Common myeloid progenitor, CD34-positive (primary cell): ENCODE data around the gene FUOM.
"Not testable (repeated sequence)": the region's sequence is repeated elsewhere in the genome, so short reads cannot be mapped to it uniquely, and the experiment has no call there.

Experiments used
- CTCF ChIA-PET: fragments of 350-600 bp; sonication (Branson Sonifier 250); formaldehyde crosslinking; loops from one replicate; lab custom pipeline; 2021; ENCODE audit warnings: antibody characterized with exemption; lab: Charles Lee
- POLR2A ChIA-PET: fragments of 350-600 bp; sonication (Branson Sonifier 250); formaldehyde crosslinking; loops from one replicate; lab custom pipeline; 2021; ENCODE audit warnings: antibody characterized with exemption; lab: Charles Lee
- DNase-seq, 3 donors: peaks; one replicate each; pipeline versions ENCODE4 v3.0.0 to v3.0.0-alpha.2; 2013
- H3K27ac ChIP-seq, 2 experiments: 1 replicate in 1 of 2; 2 replicates in 1 of 2; pipeline ENCODE4 v1.7.0; 2013; ENCODE audit warnings: inconsistent platforms in 2 of 2, low read length in 2 of 2, mild to moderate bottlenecking in 2 of 2, low read depth in 1 of 2, moderate library complexity in 1 of 2; ENCODE audit not compliant: severe bottlenecking in 2 of 2, insufficient read depth in 1 of 2, poor library complexity in 1 of 2
- H3K27me3 ChIP-seq, 5 experiments: replicated peaks in 2 of 5; 1 replicate in 3 of 5; 2 replicates in 2 of 5; pipeline versions ENCODE4 v1.6.1 to v1.7.0; 2013; ENCODE audit warnings: low read length in 4 of 5, mild to moderate bottlenecking in 2 of 5, moderate library complexity in 2 of 5, inconsistent platforms in 1 of 5; ENCODE audit not compliant: insufficient read depth in 5 of 5, control insufficient read depth in 4 of 5
- H3K36me3 ChIP-seq, 4 experiments: 1 replicate in 2 of 4; 2 replicates in 2 of 4; pipeline versions ENCODE4 v1.6.1 to v1.7.0; 2013; ENCODE audit warnings: low read length in 3 of 4, control low read depth in 1 of 4, mild to moderate bottlenecking in 1 of 4; ENCODE audit not compliant: control insufficient read depth in 4 of 4, insufficient read depth in 4 of 4
- H3K4me1 ChIP-seq, 4 experiments: 1 replicate in 3 of 4; 2 replicates in 1 of 4; pipeline versions ENCODE4 v1.6.1 to v1.7.1; 2013; ENCODE audit warnings: low read length in 3 of 4, mild to moderate bottlenecking in 3 of 4, control low read depth in 1 of 4, inconsistent platforms in 1 of 4, moderate library complexity in 1 of 4; ENCODE audit not compliant: control insufficient read depth in 4 of 4, insufficient read depth in 4 of 4; ENCODE audit errors: control extremely low read depth in 1 of 4
- H3K4me3 ChIP-seq, 7 experiments: 1 replicate in 4 of 7; 2 replicates in 3 of 7; pipeline versions ENCODE4 v1.5.1 to v1.7.0; 2013; ENCODE audit warnings: mild to moderate bottlenecking in 7 of 7, low read length in 6 of 7, moderate library complexity in 6 of 7, inconsistent platforms in 2 of 7, low read depth in 2 of 7, control low read depth in 1 of 7; ENCODE audit not compliant: insufficient read depth in 4 of 7, control insufficient read depth in 1 of 7; ENCODE audit errors: extremely low read depth in 1 of 7
- H3K9me3 ChIP-seq, 5 experiments: 1 replicate in 4 of 5; 2 replicates in 1 of 5; pipeline versions ENCODE4 v1.6.1 to v1.7.1; 2013; ENCODE audit warnings: low read length in 4 of 5, mild to moderate bottlenecking in 2 of 5, inconsistent platforms in 1 of 5, low read depth in 1 of 5, moderate library complexity in 1 of 5; ENCODE audit not compliant: control insufficient read depth in 4 of 5, insufficient read depth in 2 of 5; ENCODE audit errors: control extremely low read depth in 1 of 5
- WGBS: methylation state at CpG from one replicate; pipeline ENCODE4 v1.1.5; 2013; ENCODE audit not compliant: insufficient coverage; 5-methylcytosine and 5-hydroxymethylcytosine counted together

Gene FUOM

DNA sequence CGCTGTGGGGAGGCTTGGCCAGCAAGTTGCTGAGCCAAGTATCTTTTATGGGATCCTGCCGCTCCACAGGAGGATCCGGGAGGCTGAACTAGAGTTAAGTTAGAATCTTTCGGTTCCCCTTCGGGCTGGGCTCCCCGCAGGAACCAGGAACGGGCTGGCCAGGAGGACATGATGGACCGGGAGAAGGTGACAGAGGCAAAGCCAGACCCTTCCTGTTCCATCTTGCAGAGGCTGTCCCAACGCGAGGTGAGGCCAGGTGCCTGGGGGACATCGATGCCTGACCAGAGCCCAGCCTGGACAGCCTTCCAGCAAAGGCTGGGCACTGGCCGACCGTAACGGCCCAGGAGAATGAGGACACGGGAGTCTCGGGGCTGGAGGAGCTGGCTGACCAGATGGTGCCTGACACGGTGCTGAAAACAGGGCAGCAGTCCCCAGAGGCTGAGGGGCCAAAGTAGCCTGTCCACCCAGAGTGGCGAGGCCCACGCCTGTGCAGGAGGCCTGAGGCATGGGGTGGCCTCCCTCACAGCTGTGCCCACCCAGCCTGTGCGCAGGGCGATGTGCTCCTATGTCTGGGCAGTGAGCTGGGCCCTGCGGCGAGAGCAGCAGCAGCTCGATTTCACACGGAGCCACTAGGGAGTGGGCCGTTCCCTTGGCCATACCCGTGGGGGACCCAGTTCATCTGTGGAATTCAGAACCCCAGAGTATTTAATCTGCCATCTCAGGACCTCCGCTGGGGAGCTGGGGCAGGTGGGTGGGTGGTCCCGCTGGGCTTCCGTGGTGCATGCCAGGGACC is 19.4 kb upstream of the FUOM start:
- Histone ChIP-seq H3K9me3 (no peaks in the 10 kb centered on the region), H3K36me3 (no peaks in the 10 kb centered on the region), H3K27ac (no peak overlapping the region), H3K4me3 (peak overlapping the region in 2 of 7 experiments; percentile 74 to 76), H3K27me3 (peaks cover 0 to 3% (median 0%) of the 10 kb centered on the region in 5 experiments), H3K4me1 (peaks cover 0 to 50% (median 38%) of the 10 kb centered on the region in 4 experiments)
- ChIA-PET POLR2A (no interaction called here), CTCF (interaction anchor here (1.1 to 2.7 kb wide), 4 partner anchors 14 to 49 kb away, joined by 3 to 10 read pairs (median 4); no protein-coding TSS in a partner anchor)
- DNase-seq, result no peak
- WGBS, result 96% methylated on average over 26 of the region's 30 CpGs

- DNase-seq, H3K4me3 ChIP-seq, H3K9me3 ChIP-seq, H3K27me3 ChIP-seq, POLR2A ChIA-PET, H3K36me3 ChIP-seq, H3K27ac ChIP-seq: not testable (repeated sequence)
- WGBS, result 100% methylated on average over 1 of the region's 5 CpGs
- CTCF ChIA-PET, result interaction anchor here (2.7 kb wide), 1 partner anchor 47 kb away, joined by 10 read pairs; no protein-coding TSS in a partner anchor
- peaks cover 0 to 45% (median 38%) of the 10 kb centered on the region in 4 experiments for H3K4me1 ChIP-seq
These were observed 18.4 kb upstream of the FUOM start for GRCh38 chr10:133376183-133376582.

GRCh38 chr10:133375357-133376115 is 17.7 kb upstream of the FUOM start:
- peaks cover 0 to 41% (median 33%) of the 10 kb centered on the region in 4 experiments for H3K4me1 ChIP-seq
- no peaks in the 10 kb centered on the region for H3K9me3 ChIP-seq
- POLR2A ChIA-PET, result no interaction called here
- H3K4me3 ChIP-seq, result no peak overlapping the region
- peaks cover 0 to 3% (median 0%) of the 10 kb centered on the region in 5 experiments for H3K27me3 ChIP-seq
- H3K36me3 ChIP-seq, result peaks cover 0 to 7% (median 4%) of the 10 kb centered on the region in 4 experiments
- no peak for DNase-seq
- WGBS, result 97% methylated on average over 9 of the region's 12 CpGs
- H3K27ac ChIP-seq, result no peak overlapping the region
- CTCF ChIA-PET, result no interaction called here

DNA sequence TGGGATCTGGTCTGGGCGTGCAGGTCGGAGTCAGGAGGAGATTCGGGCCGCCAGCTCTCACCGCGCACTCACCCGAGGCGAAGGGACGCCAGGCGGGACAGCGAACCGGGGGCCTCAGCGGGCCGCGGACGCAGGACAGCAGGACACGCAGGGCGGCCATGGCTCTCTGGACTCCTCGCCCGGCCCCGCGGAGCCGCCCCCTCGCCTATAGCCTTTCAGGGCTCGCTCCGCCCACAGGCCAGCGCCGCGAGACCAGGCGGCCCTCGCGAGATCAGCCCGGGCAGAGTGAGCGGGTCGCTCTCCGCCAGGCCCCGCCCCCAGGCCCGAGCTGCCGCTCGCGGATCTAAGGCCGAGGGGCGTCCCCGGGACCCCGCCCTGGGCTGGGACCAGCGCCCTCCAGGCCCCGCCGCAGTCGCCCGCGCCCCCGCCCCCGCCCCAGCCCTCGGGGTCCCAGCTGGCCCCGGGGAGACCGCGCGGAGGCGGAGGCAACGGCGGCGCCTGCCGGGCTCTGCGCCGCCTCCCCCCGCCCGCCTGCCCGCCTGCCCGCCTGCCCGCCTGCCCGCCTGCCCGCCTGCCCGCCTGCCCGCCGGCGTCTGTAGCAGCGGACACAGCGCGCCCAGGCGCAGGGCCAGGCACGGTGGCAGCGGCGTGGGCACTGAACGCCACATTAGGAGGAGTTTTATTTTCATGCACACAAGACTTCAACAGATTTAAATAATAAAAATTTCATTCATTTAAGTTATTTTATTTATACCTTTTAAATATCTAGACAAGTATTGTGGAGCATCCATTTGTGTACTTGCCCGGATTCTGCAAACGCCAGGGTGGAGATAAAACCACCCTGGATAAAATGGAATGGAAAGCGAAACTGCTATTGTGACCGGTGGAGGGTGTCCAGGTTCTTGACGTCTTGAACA is 15.6 kb upstream of the FUOM start, which contains the start of gene ECHS1:
Gene ECHS1 (minus strand): TSS at position 181 of the 917 bp plus-strand sequence. CDS start 21 bp downstream, at position 160.
- Histone ChIP-seq H3K36me3 (peaks cover 0 to 27% (median 19%) of the 10 kb centered on the region in 4 experiments), H3K9me3 (no peaks in the 10 kb centered on the region), H3K4me1 (peaks cover 0 to 24% (median 21%) of the 10 kb centered on the region in 4 experiments), H3K27ac (peak within 1 kb of the TSS in 1 of 2 experiments; percentile 78), H3K27me3 (peaks cover 0 to 3% (median 0%) of the 10 kb centered on the region in 5 experiments), H3K4me3 (peak within 1 kb of the TSS; percentile 69 to 88 (median 76))
- ChIA-PET POLR2A (interaction anchor here (0.5 to 1.1 kb wide), 2 partner anchors 27 to 37 kb away, joined by 3 read pairs; partner anchors contain the start of gene CALY), CTCF (interaction anchor here (0.9 kb wide), 1 partner anchor 12 kb away, joined by 3 read pairs; no protein-coding TSS in a partner anchor)
- under 1% methylated on average over 30 of the region's 89 CpGs for WGBS
- DNase-seq, result peak; percentile 85 to 92 (median 92)

DNA sequence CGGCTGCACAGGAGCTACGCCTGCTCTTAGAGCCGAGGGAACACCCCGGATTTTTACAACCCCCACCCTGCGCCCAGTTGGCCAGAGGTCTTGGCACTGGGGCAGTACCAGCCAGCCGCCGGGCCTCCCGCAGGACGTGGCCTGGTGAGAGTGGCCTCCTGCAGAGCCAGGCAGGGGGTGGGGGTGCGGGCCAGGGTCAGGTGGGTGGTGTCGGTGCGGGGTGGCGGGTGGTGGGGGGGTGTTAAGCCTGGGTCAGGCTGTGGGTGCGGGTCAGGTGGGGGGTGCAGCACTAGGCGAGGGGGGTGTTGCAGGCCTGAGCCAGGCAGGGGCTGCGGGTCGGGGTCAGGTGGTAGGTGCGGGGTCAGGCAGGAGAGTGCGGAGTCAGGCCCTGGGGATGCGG is 14.7 kb upstream of the FUOM start:
- POLR2A ChIA-PET, result no interaction called here
- no peaks in the 10 kb centered on the region for H3K9me3 ChIP-seq
- 63% methylated on average over 9 of the region's 20 CpGs for WGBS
- CTCF ChIA-PET, result no interaction called here
- DNase-seq, result no peak
- H3K27ac ChIP-seq, result no peak overlapping the region
- H3K27me3 ChIP-seq, result peaks cover 0 to 3% (median 0%) of the 10 kb centered on the region in 5 experiments
- peaks cover 2 to 33% (median 25%) of the 10 kb centered on the region in 4 experiments for H3K36me3 ChIP-seq
- H3K4me3 ChIP-seq, result peak overlapping the region in 5 of 7 experiments; percentile 25 to 88 (median 29)
- peaks cover 0 to 15% (median 12%) of the 10 kb centered on the region in 4 experiments for H3K4me1 ChIP-seq

DNA sequence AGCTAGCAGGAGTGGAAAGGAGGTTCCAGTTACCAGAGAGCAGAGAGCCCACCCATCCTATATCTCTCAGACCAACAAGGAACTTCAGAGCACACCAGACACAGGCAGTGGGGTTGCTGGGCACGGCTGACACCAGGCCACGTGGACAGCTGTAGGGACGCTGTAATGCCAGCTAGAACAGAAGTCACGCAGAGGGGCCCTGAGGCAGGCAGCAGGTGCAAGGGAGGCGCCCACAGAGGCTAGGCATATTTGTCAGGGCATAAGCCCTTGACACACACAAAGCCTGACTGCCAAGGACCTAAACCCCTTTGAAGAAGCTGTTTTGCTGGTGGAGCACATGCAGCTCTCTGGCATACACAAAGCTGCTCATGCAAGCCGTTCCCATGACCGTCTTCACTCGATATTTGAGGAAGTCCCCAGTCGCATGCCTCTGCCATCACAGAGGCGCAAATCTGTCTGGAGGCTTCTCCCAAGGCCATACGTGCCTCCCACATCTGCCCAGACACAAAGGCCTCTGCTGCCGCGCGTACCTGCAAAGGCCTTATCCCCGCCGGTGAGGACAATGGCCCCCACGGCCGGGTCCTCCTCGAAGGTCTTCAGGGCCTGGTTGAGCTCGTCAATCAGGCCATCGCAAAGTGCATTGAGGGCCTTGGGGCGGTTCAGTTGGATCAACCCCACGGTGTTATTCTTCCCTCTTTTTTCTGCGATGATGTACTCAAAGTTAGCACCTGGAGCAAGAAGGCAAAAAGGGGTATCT is 12.4 kb upstream of the FUOM start:
- no peak for DNase-seq
- H3K27me3 ChIP-seq, result no peaks in the 10 kb centered on the region
- H3K4me1 ChIP-seq, result peaks cover 0 to 12% (median 11%) of the 10 kb centered on the region in 4 experiments
- ChIA-PET CTCF (interaction anchor here (0.7 to 2.3 kb wide), 5 partner anchors 9 to 126 kb away, joined by 3 to 12 read pairs (median 4); no protein-coding TSS in a partner anchor), POLR2A (no interaction called here)
- peaks cover 7 to 51% (median 40%) of the 10 kb centered on the region in 4 experiments for H3K36me3 ChIP-seq
- H3K4me3 ChIP-seq, result no peak overlapping the region
- no peaks in the 10 kb centered on the region for H3K9me3 ChIP-seq
- H3K27ac ChIP-seq, result no peak overlapping the region
- 97% methylated on average over 22 of the region's 24 CpGs for WGBS
